K562 (cell line): Measurements from ENCODE around the gene CCDC106. TPM values are rescaled to one million over a fixed set of nuclear protein-coding genes. Genes with fewer than 3 reads are reported as not detected.

ENCODE experiments used
- ATAC-seq: fragments of 200-7000 bp; cut with Tn5 transposase; 3 replicates; pipeline ENCODE4 v1.9.1; 2020; ENCODE audit warnings: moderate library complexity
- BruUV-seq: library from RNA; stranded (reverse); fragments of 400-500 nt; replicated peaks from 2 replicates; lab custom pipeline; 2021; lab: Mats Ljungman, UMichigan
- CTCF ChIA-PET: fragments of 300-600 bp; formaldehyde crosslinking; extraction: SDS; loops from one replicate; lab custom pipeline; 2021; ENCODE audit warnings: low intra/inter-chr PET ratio; lab: Yijun Ruan, JAX
- POLR2A ChIA-PET: fragments of 300-600, 350-650 bp; sonication (Branson Sonifier 250); formaldehyde crosslinking; extraction: SDS; loops from one replicate; lab custom pipeline; 2021; ENCODE audit warnings: antibody characterized with exemption, inconsistent platforms; lab: Yijun Ruan, JAX
- DNase-seq, 4 experiments: peaks; one replicate each; pipeline versions ENCODE4 v3.0.0 to v3.0.0-alpha.2; 2011 to 2018; ENCODE audit warnings: low spot score in 3 of 4, mixed read lengths in 3 of 4; ENCODE audit errors: extremely low read depth in 1 of 4
- FAIRE-seq: peaks from 2 replicates; lab custom pipeline; 2011; peaks lifted over from hg19 to GRCh38; lab: Jason Lieb, UNC
- H2AFZ ChIP-seq: 2 replicates; pipeline ENCODE4 v1.6.0; 2011; ENCODE audit warnings: low read depth, low read length, control low read depth, inconsistent platforms
- H3K27ac ChIP-seq: fragments of 200-600 bp; 3 replicates; pipeline ENCODE4 v1.8.0; 2011; ENCODE audit warnings: low read depth, mild to moderate bottlenecking, control low read depth, inconsistent platforms, low read length, moderate library complexity, mixed read lengths; ENCODE audit errors: extremely low read depth
- H3K27me3 ChIP-seq, 2 experiments: fragments of 300-600 bp in 1 of 2; 2 replicates in 1 of 2; 3 replicates in 1 of 2; pipeline versions ENCODE4 v1.6.0 to v1.8.0; 2011; ENCODE audit warnings: inconsistent platforms in 2 of 2, low read length in 2 of 2, mild to moderate bottlenecking in 1 of 2, mixed read lengths in 1 of 2, moderate library complexity in 1 of 2; ENCODE audit not compliant: control insufficient read depth in 2 of 2, insufficient read depth in 2 of 2
- H3K36me3 ChIP-seq: fragments of 300-600 bp; 3 replicates; pipeline ENCODE4 v1.8.0; 2011; ENCODE audit warnings: mild to moderate bottlenecking, low read length, inconsistent platforms; ENCODE audit not compliant: control insufficient read depth, insufficient read depth
- H3K4me1 ChIP-seq, 2 experiments: fragments of 200-600 bp in 1 of 2; replicated peaks in 1 of 2; 2 replicates in 1 of 2; 3 replicates in 1 of 2; pipeline versions ENCODE4 v1.5.1 to v1.8.0; 2011; ENCODE audit warnings: inconsistent platforms in 2 of 2, low read length in 2 of 2, mild to moderate bottlenecking in 1 of 2, mixed read lengths in 1 of 2, moderate library complexity in 1 of 2; ENCODE audit not compliant: control insufficient read depth in 2 of 2, insufficient read depth in 2 of 2
- H3K4me2 ChIP-seq: 2 replicates; pipeline ENCODE4 v1.6.1; 2011; ENCODE audit warnings: low read length, control low read depth, inconsistent platforms, mixed read lengths; ENCODE audit not compliant: insufficient read depth
- H3K4me3 ChIP-seq: fragments of 200-600 bp; sonication (generic), shearing (Covaris generic); 2 replicates; pipeline ENCODE4 v1.5.1; 2016; ENCODE audit warnings: control low read depth, inconsistent platforms
- H3K79me2 ChIP-seq: fragments of 200-600 bp; 3 replicates; pipeline ENCODE4 v1.8.0; 2011; ENCODE audit warnings: low read length, inconsistent platforms; ENCODE audit not compliant: control insufficient read depth, insufficient read depth
- H3K9ac ChIP-seq, 2 experiments: 2 replicates each; pipeline versions ENCODE4 v1.6.0 to v1.6.1; 2011; ENCODE audit warnings: low read depth in 2 of 2, low read length in 2 of 2, control low read depth in 1 of 2, inconsistent platforms in 1 of 2, mild to moderate bottlenecking in 1 of 2, mixed read lengths in 1 of 2; ENCODE audit not compliant: insufficient read depth in 1 of 2
- H3K9me1 ChIP-seq: one replicate; pipeline ENCODE4 v1.6.0; 2011; ENCODE audit warnings: inconsistent platforms, mild to moderate bottlenecking, low read length, moderate library complexity; ENCODE audit not compliant: control insufficient read depth, insufficient read depth
- H3K9me3 ChIP-seq: replicated peaks from 2 replicates; pipeline ENCODE4 v1.5.1; 2011; ENCODE audit warnings: low read depth, low read length, inconsistent platforms; ENCODE audit not compliant: control insufficient read depth, insufficient read depth
- H4K20me1 ChIP-seq: replicated peaks from 2 replicates; pipeline ENCODE4 v1.6.1; 2011; ENCODE audit warnings: low read length, inconsistent platforms, mixed read lengths; ENCODE audit not compliant: control insufficient read depth, insufficient read depth
- FOXA1 ChIP-seq: fragments of 450-650 bp; IDR thresholded peaks from 2 replicates; pipeline ENCODE4 v1.6.1; 2016; ENCODE audit warnings: mild to moderate bottlenecking, borderline replicate concordance
- RBFOX2 ChIP-seq: fragments of 200-400 bp; formaldehyde crosslinking; IDR thresholded peaks from 2 replicates; pipeline ENCODE4 v1.6.1; 2017; ENCODE audit warnings: low read depth, mild to moderate bottlenecking, low read length, moderate library complexity
- SIN3A ChIP-seq, 2 experiments: fragments of 150-350 bp in 1 of 2; IDR thresholded peaks; 2 replicates each; pipeline ENCODE4 v1.6.1; 2011 to 2016; ENCODE audit warnings: borderline replicate concordance in 2 of 2, low read depth in 2 of 2, low read length in 2 of 2, mild to moderate bottlenecking in 2 of 2, moderate library complexity in 2 of 2; ENCODE audit not compliant: control insufficient read depth in 1 of 2
- SOX6 ChIP-seq: fragments of 450-650 bp; IDR thresholded peaks from 2 replicates; pipeline ENCODE4 v1.6.1; 2014; ENCODE audit warnings: mild to moderate bottlenecking
- ZBED1 ChIP-seq: IDR thresholded peaks from 2 replicates; pipeline ENCODE4 v1.6.1; 2014
- WGBS: fragments of 100-300 bp; shearing (Covaris generic); methylation state at CpG from one replicate; pipeline ENCODE4 v1.1.6; 2016; ENCODE audit warnings: low coverage, mixed read lengths; ENCODE audit not compliant: insufficient coverage; ENCODE audit errors: missing lambda C conversion rate; 5-methylcytosine and 5-hydroxymethylcytosine counted together
- in situ Hi-C: fragments of 300-500 bp; cut with MboI; formaldehyde crosslinking; loops from 4 replicates; pipeline ENCODE4 v1.15.0; 2018; ENCODE audit warnings: inconsistent platforms, mixed read lengths
- intact Hi-C: fragments of 100-400 bp; cut with micrococcal nuclease; formaldehyde crosslinking; loops from 2 replicates; pipeline ENCODE4 v1.14.2; 2022
- polyA plus RNA-seq, 8 experiments: library from polyadenylated mRNA; depleted of rRNA in 4 of 8; stranded (reverse) in 5 of 8; unstranded in 3 of 8; fragments of >200 nt; fragmentation: Nextera tagmentation in 2 of 8; fragmentation: Illumina TruSeq in 1 of 8; extraction: Ambion mirVana in 2 of 8; extraction: Trizol in 1 of 8; gene quantifications; 2 replicates each; pipeline versions ENCODE4 v1.2.1 to v1.2.3, GENCODE V29; 2011 to 2014; ENCODE audit warnings: inconsistent platforms in 1 of 8, missing spikeins in 1 of 8
- total RNA-seq, 7 experiments: library from RNA; depleted of rRNA in 6 of 7; stranded (reverse); fragments of >200 nt in 6 of 7; fragmentation: Illumina TruSeq in 2 of 7; extraction: Trizol in 2 of 7; gene quantifications; 2 replicates each; pipeline versions ENCODE4 v1.2.1 to v1.2.3, GENCODE V29; 2011 to 2021; ENCODE audit warnings: low replicate concordance in 1 of 7
- TF ChIP-seq, protein P1 (sequence below), 3 experiments: fragments of 200-800 bp in 1 of 3; fragments of 250-450 bp in 1 of 3; fragments of 450-650 bp in 1 of 3; sonication (Bioruptor Pico) in 1 of 3; sonication (Bioruptor generic) in 1 of 3; formaldehyde crosslinking in 1 of 3; IDR thresholded peaks; 2 replicates each; pipeline versions ENCODE4 v1.6.1 to v1.8.0; 2016 to 2022; ENCODE audit warnings: mild to moderate bottlenecking in 2 of 3, missing genetic modification characterization in 2 of 3, missing compliant biosample characterization in 1 of 3, moderate library complexity in 1 of 3
- TF ChIP-seq, protein P2 (sequence below): fragments of 250-450 bp; sonication (Bioruptor Pico); IDR thresholded peaks from 2 replicates; pipeline ENCODE4 v1.5.0; 2021; ENCODE audit warnings: mild to moderate bottlenecking, moderate library complexity
- TF ChIP-seq, protein P3 (sequence below): fragments of 250-450 bp; sonication (Bioruptor Pico); IDR thresholded peaks from 2 replicates; pipeline ENCODE4 v1.5.0; 2021; ENCODE audit warnings: mild to moderate bottlenecking, borderline replicate concordance

The CCDC106 gene
- total and polyA plus RNA-seq, 9 of the 15 experiments (the other 6 are each of a cell fraction or from before 2014, with no cell fraction given): 0.10 to 27.5 (median 15.0) TPM; not detected in 1

DNA sequence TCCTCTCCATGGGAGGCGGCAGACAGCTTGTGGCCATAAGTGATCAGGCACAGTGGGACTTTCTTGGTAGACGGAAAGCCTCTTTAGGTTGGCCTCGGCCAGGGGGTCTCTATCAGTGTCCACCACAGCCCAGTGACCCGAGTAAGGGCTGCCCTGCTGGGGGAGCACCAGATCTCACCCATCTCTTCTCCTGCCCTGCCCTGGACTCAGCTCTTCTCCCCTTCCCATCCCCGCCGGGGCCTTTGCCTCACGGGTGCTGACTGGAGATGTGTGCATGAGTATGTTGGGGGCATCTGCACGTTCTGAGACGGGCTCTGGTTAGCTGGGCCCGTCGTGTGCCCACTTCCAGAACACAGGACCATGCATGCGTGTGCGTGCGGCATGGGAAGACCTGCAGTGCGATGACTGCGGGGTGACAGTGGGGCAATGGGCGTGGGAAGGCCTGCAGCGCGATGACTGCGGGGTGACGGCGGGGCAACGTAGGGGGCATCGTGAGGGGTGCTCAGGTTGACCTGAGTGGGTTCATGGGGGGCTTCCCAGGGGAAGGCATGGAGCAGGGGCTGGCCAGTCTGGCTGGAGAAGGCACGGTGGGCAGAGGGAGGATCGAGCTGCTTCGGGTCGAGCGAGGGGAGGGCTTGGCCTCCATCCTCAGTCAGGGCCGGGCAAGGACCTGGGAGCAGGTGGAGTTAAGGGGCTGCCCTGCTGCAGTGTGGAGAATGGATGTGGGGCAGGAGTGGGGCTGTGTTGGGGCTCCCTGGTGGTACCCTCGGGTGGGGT is 42.9 kb downstream of the CCDC106 start:
- Histone ChIP-seq H3K79me2 (no peaks in the 10 kb centered on the region; the same call in 1 of the 3 replicates), H3K9ac (no peak overlapping the region), H3K27ac (no peak overlapping the region), H3K27me3 (no peaks in the 10 kb centered on the region), H3K4me3 (no peak overlapping the region), H4K20me1 (peaks cover 26% of the 10 kb centered on the region), H2AFZ (no peak overlapping the region), H3K4me1 (peaks cover 0 to 55% of the 10 kb centered on the region in 2 experiments; a peak in 3 of 5 replicates), H3K36me3 (peaks cover 90% of the 10 kb centered on the region; the same call in 2 of the 3 replicates), H3K9me1 (no peaks in the 10 kb centered on the region), H3K4me2 (no peak overlapping the region), H3K9me3 (no peaks in the 10 kb centered on the region)
- ATAC-seq (no peak), DNase-seq (no peak), FAIRE-seq (no peak)
- POLR2A ChIA-PET: interaction anchor here (0.8 to 1.2 kb wide), 2 partner anchors 10 to 15 kb away, joined by 4 to 5 read pairs; no protein-coding TSS in a partner anchor
- TF ChIP-seq RBFOX2 (peak; percentile 17; the same call in 1 of the 2 replicates), SOX6 (no peak), SIN3A (IDR thresholded peaks at IDR 0.05; ENCODE audit: borderline replicate concordance in 2 of 2, control insufficient read depth in 1 of 2, low read depth in 2 of 2, low read length in 2 of 2) (no peak), FOXA1 (no peak), ZBED1 (no peak)
- TF ChIP-seq, protein P1, sequence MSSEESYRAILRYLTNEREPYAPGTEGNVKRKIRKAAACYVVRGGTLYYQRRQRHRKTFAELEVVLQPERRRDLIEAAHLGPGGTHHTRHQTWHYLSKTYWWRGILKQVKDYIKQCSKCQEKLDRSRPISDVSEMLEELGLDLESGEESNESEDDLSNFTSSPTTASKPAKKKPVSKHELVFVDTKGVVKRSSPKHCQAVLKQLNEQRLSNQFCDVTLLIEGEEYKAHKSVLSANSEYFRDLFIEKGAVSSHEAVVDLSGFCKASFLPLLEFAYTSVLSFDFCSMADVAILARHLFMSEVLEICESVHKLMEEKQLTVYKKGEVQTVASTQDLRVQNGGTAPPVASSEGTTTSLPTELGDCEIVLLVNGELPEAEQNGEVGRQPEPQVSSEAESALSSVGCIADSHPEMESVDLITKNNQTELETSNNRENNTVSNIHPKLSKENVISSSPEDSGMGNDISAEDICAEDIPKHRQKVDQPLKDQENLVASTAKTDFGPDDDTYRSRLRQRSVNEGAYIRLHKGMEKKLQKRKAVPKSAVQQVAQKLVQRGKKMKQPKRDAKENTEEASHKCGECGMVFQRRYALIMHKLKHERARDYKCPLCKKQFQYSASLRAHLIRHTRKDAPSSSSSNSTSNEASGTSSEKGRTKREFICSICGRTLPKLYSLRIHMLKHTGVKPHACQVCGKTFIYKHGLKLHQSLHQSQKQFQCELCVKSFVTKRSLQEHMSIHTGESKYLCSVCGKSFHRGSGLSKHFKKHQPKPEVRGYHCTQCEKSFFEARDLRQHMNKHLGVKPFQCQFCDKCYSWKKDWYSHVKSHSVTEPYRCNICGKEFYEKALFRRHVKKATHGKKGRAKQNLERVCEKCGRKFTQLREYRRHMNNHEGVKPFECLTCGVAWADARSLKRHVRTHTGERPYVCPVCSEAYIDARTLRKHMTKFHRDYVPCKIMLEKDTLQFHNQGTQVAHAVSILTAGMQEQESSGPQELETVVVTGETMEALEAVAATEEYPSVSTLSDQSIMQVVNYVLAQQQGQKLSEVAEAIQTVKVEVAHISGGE (CRISPR knock-in tag; IDR thresholded peaks at IDR 0.05): no peak
- TF ChIP-seq, protein P2, sequence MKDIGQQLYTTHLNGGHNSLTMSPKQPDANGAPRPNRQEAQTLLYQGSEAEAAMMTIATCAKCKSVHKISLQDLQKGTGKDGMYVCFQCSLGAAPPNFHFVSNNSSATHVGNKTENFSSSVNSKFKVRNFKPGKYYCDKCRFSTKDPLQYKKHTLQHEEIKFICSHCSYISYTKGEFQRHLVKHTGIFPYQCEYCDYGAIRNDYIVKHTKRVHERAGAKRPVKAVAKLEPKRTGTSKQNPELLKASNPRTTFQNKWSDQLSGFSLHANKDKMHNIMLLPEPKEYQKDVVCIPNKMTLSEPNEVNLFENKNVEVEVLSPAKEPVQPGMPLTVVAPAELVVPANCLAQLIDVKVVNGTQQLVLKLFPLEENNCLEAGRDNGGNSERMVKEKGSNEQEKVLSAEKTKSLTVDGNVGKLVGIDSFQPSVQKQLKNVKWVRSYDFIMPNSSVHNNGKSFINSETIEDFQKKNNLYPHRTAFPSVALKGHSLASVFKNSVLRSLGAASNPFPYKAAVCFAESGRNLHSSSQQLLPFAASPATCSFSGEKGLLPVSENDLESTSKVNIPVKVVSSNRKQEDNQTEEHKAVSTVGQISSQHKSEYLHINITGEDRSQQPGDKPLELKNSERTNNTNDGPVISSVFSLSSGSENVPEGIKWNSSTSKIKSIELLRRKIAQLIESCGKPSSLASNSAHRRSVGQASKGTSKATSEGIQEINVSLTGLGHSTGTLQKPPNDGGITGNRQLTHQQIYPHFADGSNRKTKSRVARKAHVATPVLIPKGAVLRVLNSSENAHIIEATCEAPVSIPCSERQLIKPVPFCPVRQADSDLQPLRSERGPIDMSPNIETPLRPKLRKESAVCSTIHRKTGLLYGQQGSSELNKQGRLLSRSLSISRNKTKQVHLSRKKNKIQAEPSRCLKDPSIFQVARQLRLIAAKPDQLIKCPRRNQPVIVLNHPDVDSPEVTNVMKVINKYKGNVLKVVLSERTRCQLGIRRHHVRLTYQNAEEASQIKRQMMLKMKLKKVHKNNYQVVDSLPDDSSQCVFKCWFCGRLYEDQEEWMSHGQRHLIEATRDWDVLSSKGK (CRISPR knock-in tag): no peak
- TF ChIP-seq, protein P3, sequence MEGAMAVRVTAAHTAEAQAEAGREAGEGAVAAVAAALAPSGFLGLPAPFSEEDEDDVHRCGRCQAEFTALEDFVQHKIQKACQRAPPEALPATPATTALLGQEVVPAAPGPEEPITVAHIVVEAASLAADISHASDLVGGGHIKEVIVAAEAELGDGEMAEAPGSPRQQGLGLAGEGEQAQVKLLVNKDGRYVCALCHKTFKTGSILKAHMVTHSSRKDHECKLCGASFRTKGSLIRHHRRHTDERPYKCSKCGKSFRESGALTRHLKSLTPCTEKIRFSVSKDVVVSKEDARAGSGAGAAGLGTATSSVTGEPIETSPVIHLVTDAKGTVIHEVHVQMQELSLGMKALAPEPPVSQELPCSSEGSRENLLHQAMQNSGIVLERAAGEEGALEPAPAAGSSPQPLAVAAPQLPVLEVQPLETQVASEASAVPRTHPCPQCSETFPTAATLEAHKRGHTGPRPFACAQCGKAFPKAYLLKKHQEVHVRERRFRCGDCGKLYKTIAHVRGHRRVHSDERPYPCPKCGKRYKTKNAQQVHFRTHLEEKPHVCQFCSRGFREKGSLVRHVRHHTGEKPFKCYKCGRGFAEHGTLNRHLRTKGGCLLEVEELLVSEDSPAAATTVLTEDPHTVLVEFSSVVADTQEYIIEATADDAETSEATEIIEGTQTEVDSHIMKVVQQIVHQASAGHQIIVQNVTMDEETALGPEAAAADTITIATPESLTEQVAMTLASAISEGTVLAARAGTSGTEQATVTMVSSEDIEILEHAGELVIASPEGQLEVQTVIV (CRISPR knock-in tag): no peak
- CTCF ChIA-PET: interaction anchor here (0.5 kb wide), 1 partner anchor 10 kb away, joined by 3 read pairs; no protein-coding TSS in a partner anchor
- intact Hi-C loops (no loop called here), in situ Hi-C loops (no loop called here)
- BruUV-seq: no TSS peak
- WGBS: 97% methylated on average over 28 of the region's 31 CpGs
